Skeletal muscle tissue (tissue), 4 donors: ENCODE measurements around the gene CTNNA1. TPM values are rescaled to one million over a fixed set of nuclear protein-coding genes. Genes with fewer than 3 reads are reported as not detected.

Source experiments
- H3K27ac ChIP-seq: one replicate; pipeline ENCODE4 v1.7.0; 2013; ENCODE audit warnings: mild to moderate bottlenecking, low read depth, low read length, inconsistent platforms
- H3K27me3 ChIP-seq, 3 donors: one replicate each; pipeline ENCODE4 v1.7.0; 2013; ENCODE audit warnings: low read length in 3 of 3; ENCODE audit not compliant: control insufficient read depth in 3 of 3, insufficient read depth in 3 of 3
- H3K36me3 ChIP-seq, 3 donors: one replicate each; pipeline ENCODE4 v1.7.0; 2013; ENCODE audit warnings: low read length in 3 of 3; ENCODE audit not compliant: control insufficient read depth in 3 of 3, insufficient read depth in 3 of 3
- H3K4me1 ChIP-seq, 3 donors: one replicate each; pipeline ENCODE4 v1.7.0; 2013; ENCODE audit warnings: low read length in 3 of 3, mild to moderate bottlenecking in 3 of 3; ENCODE audit not compliant: control insufficient read depth in 3 of 3, insufficient read depth in 3 of 3
- H3K4me3 ChIP-seq, 3 donors: one replicate each; pipeline ENCODE4 v1.7.0; 2013; ENCODE audit warnings: low read length in 3 of 3
- H3K9ac ChIP-seq, 3 donors: one replicate each; pipeline ENCODE4 v1.7.0; 2013; ENCODE audit warnings: low read length in 3 of 3, mild to moderate bottlenecking in 3 of 3, moderate library complexity in 2 of 3, low read depth in 1 of 3
- H3K9me3 ChIP-seq, 3 donors: one replicate each; pipeline ENCODE4 v1.7.0; 2013; ENCODE audit warnings: low read length in 3 of 3; ENCODE audit not compliant: control insufficient read depth in 3 of 3
- total RNA-seq: library from RNA; depleted of rRNA; stranded (reverse); fragments of >200 nt; gene quantifications from one replicate; pipeline ENCODE4 v1.2.3, GENCODE V29; 2014
- donor health status: Osteomylitis.

The CTNNA1 gene
- total RNA-seq, 1 donor from 2014 or later, result 375 TPM

DNA sequence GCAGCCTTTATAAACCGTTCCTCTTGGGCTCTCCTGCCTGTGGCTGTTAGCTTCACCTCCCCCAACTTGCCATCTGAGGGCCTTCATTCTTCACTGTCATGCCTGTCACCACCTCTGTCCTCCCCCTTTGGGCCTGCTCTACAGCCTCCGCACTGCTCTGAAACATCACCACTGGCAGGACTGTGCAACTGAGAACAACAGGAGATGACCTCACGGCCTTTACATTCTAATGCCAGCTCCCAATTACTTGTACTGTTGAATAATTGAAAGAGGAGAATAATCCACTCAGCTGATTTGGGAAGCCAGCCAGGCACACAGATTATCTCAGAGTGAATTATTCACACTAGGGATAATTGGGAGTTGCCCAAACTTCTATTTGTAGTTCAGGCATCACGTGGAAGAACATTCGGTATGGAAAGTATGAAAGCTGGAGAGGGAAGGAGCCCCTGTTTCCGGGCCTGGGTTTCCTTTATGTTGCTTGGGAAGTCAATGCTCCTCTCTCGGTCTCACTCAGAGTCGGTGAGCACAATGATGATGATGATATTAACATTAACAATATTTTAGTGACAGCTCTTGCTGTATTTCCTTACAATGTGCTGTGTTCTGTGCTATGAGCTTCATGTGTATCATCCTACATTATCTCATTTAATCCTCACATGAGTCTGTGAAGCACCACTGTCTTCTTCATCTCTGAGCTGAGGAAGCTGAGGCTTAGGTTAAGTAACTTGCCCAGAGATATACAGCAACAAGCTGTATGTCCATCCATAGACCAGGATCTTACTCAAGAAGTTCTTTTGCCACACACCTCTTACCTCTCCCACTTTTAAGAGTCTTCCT is 221.2 kb downstream of the CTNNA1 start:
- Histone ChIP-seq H3K9me3 (no peaks in the 10 kb centered on the region), H3K9ac (peak overlapping the region in 2 of 3 donors; percentile 24 to 33), H3K27ac (peak overlapping the region; percentile 72), H3K4me3 (peak overlapping the region in 2 of 3 donors; percentile 2 to 41), H3K27me3 (no peaks in the 10 kb centered on the region), H3K4me1 (peaks cover 31 to 38% (median 37%) of the 10 kb centered on the region in 3 donors), H3K36me3 (no peaks in the 10 kb centered on the region)

DNA sequence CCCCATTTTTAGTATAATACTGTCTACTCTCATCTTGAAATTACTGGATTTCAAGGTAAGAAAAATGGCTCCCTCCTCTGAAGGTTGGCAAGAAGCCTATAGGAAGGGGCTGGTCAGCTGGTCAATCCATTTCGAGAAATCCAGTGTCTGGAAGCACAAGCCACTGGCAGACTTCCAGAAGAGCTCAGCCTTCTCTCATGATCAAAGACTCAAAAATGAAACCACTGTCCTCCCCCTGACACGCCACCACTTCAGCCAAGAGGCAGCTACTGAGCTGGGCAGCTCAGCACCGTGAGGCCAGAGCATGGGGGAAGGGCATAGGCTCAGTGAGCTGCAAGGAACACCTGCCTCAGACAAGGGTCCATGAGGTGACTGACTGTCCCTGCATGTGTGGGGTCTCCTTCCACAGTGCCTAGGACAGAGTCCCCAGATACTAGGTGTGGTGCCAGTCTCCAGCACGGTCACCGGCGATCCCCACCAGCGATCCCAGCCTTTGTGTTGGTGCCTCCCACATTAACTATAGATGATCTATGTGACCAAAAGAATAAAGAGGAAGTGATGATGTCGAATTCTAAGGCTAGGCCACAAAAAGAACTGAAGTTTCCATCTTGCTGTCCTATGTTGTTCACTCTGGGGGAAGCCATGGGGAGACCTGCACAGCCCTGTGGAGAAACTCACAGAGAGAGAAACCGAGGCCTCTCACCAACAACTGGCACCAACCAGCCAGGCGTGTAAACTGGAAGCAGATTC is 222.0 kb downstream of the CTNNA1 start:
- no peak overlapping the region for H3K9ac ChIP-seq
- H3K9me3 ChIP-seq, result no peaks in the 10 kb centered on the region
- no peaks in the 10 kb centered on the region for H3K36me3 ChIP-seq
- H3K27ac ChIP-seq, result peak overlapping the region; percentile 72
- H3K4me1 ChIP-seq, result peaks cover 31 to 37% (median 37%) of the 10 kb centered on the region in 3 donors
- peak overlapping the region in 1 of 3 donors; percentile 11 for H3K4me3 ChIP-seq
- H3K27me3 ChIP-seq, result no peaks in the 10 kb centered on the region

DNA sequence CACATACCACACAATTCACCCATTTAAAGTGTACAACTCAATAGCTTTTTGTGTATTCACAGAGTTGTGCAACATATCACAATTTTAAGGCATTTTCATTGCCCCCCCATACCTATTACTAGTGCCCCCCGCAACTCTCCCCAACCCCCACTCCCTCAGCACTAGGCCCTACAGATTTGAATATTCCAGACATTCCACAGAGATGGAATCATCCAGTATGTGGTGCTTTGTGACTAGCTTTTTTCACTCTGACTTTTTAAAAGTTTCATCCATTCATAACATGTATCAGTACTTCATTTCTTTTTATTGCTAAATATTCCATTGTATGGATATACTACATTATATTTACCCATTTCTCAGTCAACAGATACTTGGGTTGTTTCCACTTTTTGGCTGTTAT is 224.9 kb downstream of the CTNNA1 start:
- Histone ChIP-seq H3K9me3 (no peaks in the 10 kb centered on the region), H3K36me3 (no peaks in the 10 kb centered on the region), H3K27me3 (no peaks in the 10 kb centered on the region), H3K4me3 (no peak overlapping the region), H3K9ac (no peak overlapping the region), H3K27ac (no peak overlapping the region), H3K4me1 (peaks cover 18% of the 10 kb centered on the region in 3 donors)

DNA sequence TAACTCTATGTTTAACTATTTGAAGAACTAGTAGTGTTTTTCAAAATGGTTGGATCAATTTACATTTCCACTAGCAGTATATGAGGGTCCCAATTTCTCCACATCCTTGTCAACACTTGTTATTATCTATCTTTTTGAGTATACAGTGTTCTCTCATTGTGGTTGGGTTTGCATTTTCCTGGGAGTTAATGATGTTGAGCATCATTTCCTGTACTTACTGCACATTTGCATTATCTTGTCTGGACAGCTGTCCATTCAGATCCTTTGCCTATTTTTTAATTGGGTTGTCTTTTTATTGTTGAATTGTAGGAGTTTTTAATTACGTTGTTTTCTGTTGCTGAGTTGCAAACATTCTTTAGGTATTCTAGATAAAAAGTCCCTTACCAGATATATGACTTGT is 225.4 kb downstream of the CTNNA1 start:
- no peak overlapping the region for H3K9ac ChIP-seq
- no peak overlapping the region for H3K4me3 ChIP-seq

GRCh38 chr5:138979684-138980280 is 226.6 kb downstream of the CTNNA1 start:
- Histone ChIP-seq H3K27ac (no peak overlapping the region), H3K27me3 (no peaks in the 10 kb centered on the region), H3K4me3 (no peak overlapping the region), H3K9ac (no peak overlapping the region), H3K36me3 (no peaks in the 10 kb centered on the region), H3K9me3 (no peaks in the 10 kb centered on the region), H3K4me1 (peaks cover 4 to 9% (median 8%) of the 10 kb centered on the region in 3 donors)

More for the DNA sequence above, 225.4 kb downstream of the CTNNA1 start:
- no peaks in the 10 kb centered on the region for H3K27me3 ChIP-seq
- no peaks in the 10 kb centered on the region for H3K9me3 ChIP-seq
- no peak overlapping the region for H3K27ac ChIP-seq
- peaks cover 15 to 18% (median 18%) of the 10 kb centered on the region in 3 donors for H3K4me1 ChIP-seq
- H3K36me3 ChIP-seq, result no peaks in the 10 kb centered on the region

DNA sequence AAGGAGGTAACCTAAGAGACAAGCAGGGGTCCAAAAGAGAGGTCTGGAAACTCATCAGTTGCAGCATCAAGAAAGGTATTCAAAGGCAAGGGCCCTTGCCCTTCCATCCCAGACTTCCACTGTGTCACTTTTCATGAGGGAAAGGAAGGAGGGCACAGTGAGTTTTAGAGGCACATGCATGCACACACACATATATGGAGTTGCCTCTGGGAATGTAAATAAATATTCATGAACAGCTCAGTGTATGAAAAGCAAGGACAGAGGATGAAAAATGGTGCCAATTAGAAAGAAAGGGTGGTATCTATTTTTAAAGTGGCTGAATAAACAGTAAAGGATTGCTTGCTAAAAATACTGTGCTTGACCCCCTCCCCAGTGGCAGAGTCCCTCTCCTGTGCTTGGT is 227.2 kb downstream of the CTNNA1 start:
- H3K4me3 ChIP-seq, result no peak overlapping the region
- H3K27ac ChIP-seq, result no peak overlapping the region
- no peak overlapping the region for H3K9ac ChIP-seq
- H3K27me3 ChIP-seq, result no peaks in the 10 kb centered on the region
- peaks cover under 1 to 3% (median 2%) of the 10 kb centered on the region in 3 donors for H3K4me1 ChIP-seq
- H3K36me3 ChIP-seq, result no peaks in the 10 kb centered on the region
- no peaks in the 10 kb centered on the region for H3K9me3 ChIP-seq

DNA sequence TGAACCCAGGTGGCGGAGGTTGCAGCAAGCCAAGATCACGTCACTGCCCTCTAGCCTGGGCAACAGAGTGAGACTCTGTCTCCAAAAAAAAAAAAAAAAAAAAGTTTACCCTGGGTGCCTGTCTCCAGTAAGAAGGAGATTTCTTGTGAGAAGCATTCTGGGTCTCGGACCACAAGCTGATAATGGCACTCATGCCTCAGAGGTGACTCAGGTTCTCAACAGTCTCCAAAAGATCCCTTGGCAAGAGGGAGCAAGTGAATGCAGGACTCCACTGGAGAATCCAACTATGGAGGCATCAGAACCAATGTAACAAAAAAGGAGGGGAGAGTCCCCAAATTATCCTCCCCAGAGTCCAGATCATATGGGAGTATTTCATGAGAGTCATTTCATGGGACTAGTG is 227.9 kb downstream of the CTNNA1 start:
- H3K9ac ChIP-seq, result no peak overlapping the region

GRCh38 chr5:138981586-138981985 is 228.4 kb downstream of the CTNNA1 start:
- Histone ChIP-seq H3K9ac (no peak overlapping the region), H3K4me1 (no peaks in the 10 kb centered on the region), H3K4me3 (no peak overlapping the region), H3K36me3 (no peaks in the 10 kb centered on the region), H3K27ac (no peak overlapping the region), H3K27me3 (no peaks in the 10 kb centered on the region), H3K9me3 (no peaks in the 10 kb centered on the region)

More for the DNA sequence above, 227.9 kb downstream of the CTNNA1 start:
- H3K27ac ChIP-seq, result no peak overlapping the region
- no peaks in the 10 kb centered on the region for H3K36me3 ChIP-seq
- H3K9me3 ChIP-seq, result no peaks in the 10 kb centered on the region
- no peaks in the 10 kb centered on the region for H3K4me1 ChIP-seq
- H3K4me3 ChIP-seq, result no peak overlapping the region
- H3K27me3 ChIP-seq, result no peaks in the 10 kb centered on the region

DNA sequence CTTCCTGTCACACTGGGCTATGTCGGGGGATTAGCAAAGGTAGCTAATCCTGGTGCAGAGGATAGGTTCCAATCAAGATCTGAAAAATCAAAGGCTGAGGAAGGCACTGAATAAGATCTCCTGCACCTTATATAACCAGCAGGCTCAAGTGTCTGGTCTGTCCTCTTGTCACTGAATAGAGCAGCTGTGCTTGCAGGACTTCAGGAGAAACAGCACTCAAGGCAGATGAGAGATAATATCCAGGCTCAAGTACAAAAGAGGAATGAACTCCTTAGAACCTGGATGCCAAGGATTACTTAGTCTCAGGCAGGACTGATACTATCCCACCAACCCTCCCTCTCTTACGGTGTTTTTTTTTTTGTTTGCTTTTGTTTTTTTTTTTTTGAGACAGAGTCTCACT is 230.8 kb downstream of the CTNNA1 start:
- Histone ChIP-seq H3K36me3 (no peaks in the 10 kb centered on the region), H3K4me3 (no peak overlapping the region), H3K4me1 (no peaks in the 10 kb centered on the region), H3K27me3 (no peaks in the 10 kb centered on the region), H3K9me3 (no peaks in the 10 kb centered on the region), H3K9ac (no peak overlapping the region), H3K27ac (no peak overlapping the region)
